ENCODE results near the gene BICDL1.

BICDL1 gene

GRCh38 chr12:120055231-120056000, 66.4 kb downstream of the BICDL1 start:
- no peak for DNase-seq

- no peak for DNase-seq
These were observed 67.7 kb downstream of the BICDL1 start for GRCh38 chr12:120056739-120057138.

GRCh38 chr12:120060196-120060595, 71.2 kb downstream of the BICDL1 start:
- no peak for DNase-seq

GRCh38 chr12:120060717-120061116, 71.7 kb downstream of the BICDL1 start:
- DNase-seq = no peak

- DNase-seq = no peak
These were observed 72.7 kb downstream of the BICDL1 start for GRCh38 chr12:120061575-120062214.

GRCh38 chr12:120062976-120063579, 74.0 kb downstream of the BICDL1 start:
- no peak for DNase-seq

- DNase-seq = no peak
These were observed 75.3 kb downstream of the BICDL1 start for GRCh38 chr12:120064054-120064940.

GRCh38 chr12:120065472-120065871, 76.4 kb downstream of the BICDL1 start:
- DNase-seq = no peak

GRCh38 chr12:120066341-120066740, 77.3 kb downstream of the BICDL1 start:
- no peak for DNase-seq

GRCh38 chr12:120067084-120067869, 78.2 kb downstream of the BICDL1 start:
- DNase-seq = no peak

- no peak for DNase-seq
These were observed 78.9 kb downstream of the BICDL1 start for GRCh38 chr12:120067901-120068300.

- DNase-seq = no peak
These were observed 80.2 kb downstream of the BICDL1 start for GRCh38 chr12:120069278-120069677.

GRCh38 chr12:120071493-120072020, 82.5 kb downstream of the BICDL1 start:
- no peak for DNase-seq

- no peak for DNase-seq
These were observed 83.6 kb downstream of the BICDL1 start for GRCh38 chr12:120072472-120073249.

- no peak for DNase-seq
These were observed 86.1 kb downstream of the BICDL1 start for GRCh38 chr12:120075034-120075616.

- no peak for DNase-seq
These were observed 87.6 kb downstream of the BICDL1 start for GRCh38 chr12:120076651-120077050.

- no peak for DNase-seq
These were observed 88.2 kb downstream of the BICDL1 start for GRCh38 chr12:120077260-120077659.

GRCh38 chr12:120078868-120079267, 89.8 kb downstream of the BICDL1 start:
- no peak for DNase-seq

- DNase-seq = no peak
These were observed 90.7 kb downstream of the BICDL1 start for GRCh38 chr12:120079411-120080400.
